ENCODE results near the gene TBC1D2B. TPM values are rescaled to one million over a fixed set of nuclear protein-coding genes. Genes with fewer than 3 reads are reported as not detected.
A peak's percentile ranks its signal among the peaks of the same experiment; 100 is the strongest.

TBC1D2B gene
- total RNA-seq, 1 donor from 2014 or later: 22.1 TPM

DNA sequence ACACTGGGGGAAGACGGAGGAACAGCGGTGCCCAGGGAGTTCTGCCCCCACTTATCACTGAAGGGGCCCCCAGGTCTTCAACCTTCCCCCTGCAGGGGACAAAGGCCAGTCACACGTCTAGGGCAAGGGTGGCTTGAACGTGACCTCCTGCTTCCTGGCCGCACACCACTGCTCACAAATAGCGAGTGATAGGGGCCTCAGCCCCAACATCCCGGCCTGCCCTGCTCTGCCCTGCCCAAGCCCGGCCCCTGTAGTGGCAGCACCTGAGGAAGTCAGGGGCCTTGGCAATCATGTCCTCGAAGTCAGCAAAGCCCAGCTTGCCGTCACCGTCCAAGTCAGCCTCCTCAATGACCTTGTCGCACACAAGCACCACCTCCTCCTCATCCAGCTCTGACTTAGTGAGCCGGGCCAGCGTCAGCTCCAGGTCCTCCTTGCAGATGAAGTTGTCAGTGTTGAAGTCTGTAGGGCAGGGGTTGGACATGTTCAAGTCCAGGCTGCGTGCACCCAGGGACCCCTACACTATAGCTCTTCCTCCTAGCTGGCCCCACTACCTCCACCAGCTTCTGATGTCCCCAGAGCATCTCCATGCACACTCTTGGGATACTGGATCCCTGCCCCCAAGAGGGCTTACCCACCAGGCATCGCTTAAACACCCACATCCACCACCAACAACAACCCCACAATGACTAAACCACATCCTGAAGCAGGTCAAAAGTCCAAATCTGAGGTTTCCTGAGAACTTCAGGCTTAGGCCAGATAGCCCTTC, 28.1 kb upstream of the TBC1D2B start:
- Mint-ChIP-seq H3K36me3 (no peaks in the 10 kb centered on the region), H3K9me3 (no peaks in the 10 kb centered on the region), H3K4me3 (no peak overlapping the region), H3K27me3 (no peaks in the 10 kb centered on the region), H3K4me1 (ENCODE audit: unreplicated experiment) (peaks cover 9% of the 10 kb centered on the region), H3K27ac (no peak overlapping the region)
- TF ChIP-seq, protein P1, sequence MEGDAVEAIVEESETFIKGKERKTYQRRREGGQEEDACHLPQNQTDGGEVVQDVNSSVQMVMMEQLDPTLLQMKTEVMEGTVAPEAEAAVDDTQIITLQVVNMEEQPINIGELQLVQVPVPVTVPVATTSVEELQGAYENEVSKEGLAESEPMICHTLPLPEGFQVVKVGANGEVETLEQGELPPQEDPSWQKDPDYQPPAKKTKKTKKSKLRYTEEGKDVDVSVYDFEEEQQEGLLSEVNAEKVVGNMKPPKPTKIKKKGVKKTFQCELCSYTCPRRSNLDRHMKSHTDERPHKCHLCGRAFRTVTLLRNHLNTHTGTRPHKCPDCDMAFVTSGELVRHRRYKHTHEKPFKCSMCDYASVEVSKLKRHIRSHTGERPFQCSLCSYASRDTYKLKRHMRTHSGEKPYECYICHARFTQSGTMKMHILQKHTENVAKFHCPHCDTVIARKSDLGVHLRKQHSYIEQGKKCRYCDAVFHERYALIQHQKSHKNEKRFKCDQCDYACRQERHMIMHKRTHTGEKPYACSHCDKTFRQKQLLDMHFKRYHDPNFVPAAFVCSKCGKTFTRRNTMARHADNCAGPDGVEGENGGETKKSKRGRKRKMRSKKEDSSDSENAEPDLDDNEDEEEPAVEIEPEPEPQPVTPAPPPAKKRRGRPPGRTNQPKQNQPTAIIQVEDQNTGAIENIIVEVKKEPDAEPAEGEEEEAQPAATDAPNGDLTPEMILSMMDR (conservative IDR thresholded peaks at IDR 0.05): no peak
- DNase-seq (ENCODE audit: extremely low spot score, unreplicated experiment): no peak

DNA sequence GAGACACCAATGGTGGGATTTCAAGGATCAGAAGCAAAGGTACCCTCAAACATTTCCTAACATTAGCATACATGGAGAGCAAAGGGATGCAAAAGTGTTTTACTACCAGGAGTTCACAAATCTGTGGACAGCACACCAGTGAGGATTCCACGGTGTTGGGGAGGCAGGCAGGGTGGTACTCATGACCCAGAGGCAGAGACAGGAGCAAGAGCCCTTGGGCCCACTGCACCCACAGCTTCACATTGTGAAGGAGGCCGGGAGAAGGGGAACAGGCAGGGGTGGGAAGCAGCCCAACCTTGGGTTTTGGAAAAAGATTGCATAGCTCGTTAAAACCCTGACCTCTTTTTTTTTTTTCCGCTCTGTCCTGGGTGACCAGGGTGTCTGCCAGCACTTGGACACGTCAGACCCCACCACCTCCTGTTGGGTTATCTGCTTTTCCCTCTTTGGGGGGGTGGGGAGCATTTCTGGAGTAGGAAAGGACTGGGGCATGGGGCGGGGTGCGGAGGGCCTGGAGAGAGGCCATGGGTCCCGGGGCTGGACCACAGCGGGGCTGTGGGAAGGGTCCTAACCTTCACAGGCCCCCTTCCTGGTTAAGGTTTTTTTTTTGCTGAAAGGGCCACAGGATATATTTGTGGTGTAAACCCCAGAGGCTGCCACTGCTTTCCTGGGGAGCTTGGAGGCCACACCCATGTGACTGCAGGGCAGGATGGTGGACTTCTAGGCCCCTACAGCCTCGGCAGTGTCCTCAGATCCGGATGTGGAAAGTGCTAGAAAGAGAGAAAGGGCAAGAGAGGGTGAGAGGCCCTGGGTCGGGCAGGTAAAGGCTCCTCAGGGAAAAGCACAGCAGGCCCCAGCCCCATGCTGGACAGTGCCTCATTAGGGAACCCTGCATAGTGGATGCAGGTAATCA, 27.3 kb upstream of the TBC1D2B start:
- Mint-ChIP-seq H3K4me1 (ENCODE audit: unreplicated experiment) (peaks cover 9% of the 10 kb centered on the region), H3K4me3 (no peak overlapping the region), H3K9me3 (no peaks in the 10 kb centered on the region), H3K27ac (peak overlapping the region; percentile 3), H3K27me3 (no peaks in the 10 kb centered on the region), H3K36me3 (no peaks in the 10 kb centered on the region)
- TF ChIP-seq, protein P1 (conservative IDR thresholded peaks at IDR 0.05): no peak
- DNase-seq (ENCODE audit: extremely low spot score, unreplicated experiment): no peak

DNA sequence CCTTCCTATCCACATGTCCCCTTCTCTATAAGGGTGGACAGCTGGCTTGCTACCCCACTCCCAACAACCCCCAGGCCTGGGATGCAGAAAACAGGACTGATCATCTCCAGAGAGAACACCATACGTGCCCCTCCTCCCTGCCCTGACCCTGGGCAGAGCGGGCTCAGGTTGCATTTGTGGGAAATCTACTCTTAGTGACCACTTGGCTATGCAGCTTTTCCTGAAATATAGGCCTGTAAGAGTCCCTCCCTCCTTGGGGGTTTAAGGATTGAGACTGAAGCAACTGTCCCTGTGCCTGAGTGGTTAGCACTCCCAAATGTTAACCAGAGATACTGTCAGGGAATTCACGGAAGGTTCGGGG, 26.6 kb upstream of the TBC1D2B start:
- no peak for DNase-seq (ENCODE audit: extremely low spot score, unreplicated experiment)
- Mint-ChIP-seq H3K27ac (peak overlapping the region; percentile 3), H3K36me3 (no peaks in the 10 kb centered on the region), H3K4me3 (no peak overlapping the region), H3K9me3 (no peaks in the 10 kb centered on the region), H3K4me1 (ENCODE audit: unreplicated experiment) (peaks cover 9% of the 10 kb centered on the region), H3K27me3 (no peaks in the 10 kb centered on the region)
- TF ChIP-seq, protein P1 (conservative IDR thresholded peaks at IDR 0.05): no peak

DNA sequence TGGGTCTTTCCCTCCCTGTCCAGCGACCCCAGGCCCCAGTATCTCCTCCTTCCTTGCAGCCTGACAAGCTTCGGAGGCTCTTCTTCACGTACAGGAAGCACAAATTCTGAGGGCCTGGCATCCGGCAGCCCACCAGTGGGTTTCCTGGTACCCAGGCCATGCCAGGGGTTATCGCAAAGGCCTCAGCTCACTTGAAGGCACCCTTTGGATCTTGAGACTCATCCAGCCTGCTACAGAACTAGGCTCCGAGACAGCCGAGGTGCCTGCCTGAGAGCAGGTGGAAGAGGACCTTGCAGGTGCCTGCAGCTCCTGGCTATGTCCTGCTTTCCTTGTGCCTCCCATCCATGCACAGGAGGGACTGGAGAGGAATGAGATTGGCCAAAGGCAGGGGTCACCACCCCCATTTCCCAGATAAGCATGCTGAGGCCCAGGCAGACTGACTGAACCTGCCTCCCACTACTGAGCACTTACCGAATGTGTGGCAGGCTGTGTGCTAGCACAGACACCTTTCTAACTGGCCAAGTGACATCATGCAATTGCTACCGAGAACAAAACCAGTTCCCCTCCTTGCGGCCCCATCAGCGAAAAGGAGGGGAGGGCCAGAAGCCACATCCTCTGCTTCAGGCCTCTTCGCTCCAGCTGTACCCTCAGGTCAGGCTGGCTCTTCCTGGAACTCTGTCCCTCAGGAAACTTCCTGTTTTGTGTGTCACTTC, 26.1 kb upstream of the TBC1D2B start:
- no peaks in the 10 kb centered on the region for H3K27me3 Mint-ChIP-seq

DNA sequence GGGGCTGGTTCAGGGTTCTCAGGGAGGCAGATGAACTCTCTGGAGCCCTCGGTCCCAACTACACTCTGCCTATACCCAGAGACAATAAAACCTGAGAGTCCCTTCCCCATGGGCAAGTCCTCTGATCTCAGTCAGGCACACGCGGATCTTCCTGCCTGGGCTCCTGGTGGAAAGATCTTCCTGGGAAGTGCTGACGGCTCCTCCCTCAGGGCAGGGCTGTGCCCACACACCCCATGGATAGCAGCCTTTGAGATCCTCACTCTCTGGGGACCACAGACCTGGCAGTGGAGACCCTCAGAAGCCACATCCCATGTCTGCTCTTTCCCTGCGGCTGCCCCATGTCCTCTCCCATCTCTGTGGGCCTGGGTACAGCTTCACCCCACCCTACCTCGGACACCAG, 25.2 kb upstream of the TBC1D2B start:
- no peaks in the 10 kb centered on the region for H3K36me3 Mint-ChIP-seq
- TF ChIP-seq, protein P1 (conservative IDR thresholded peaks at IDR 0.05): no peak
- no peak for DNase-seq (ENCODE audit: extremely low spot score, unreplicated experiment)
- H3K4me1 Mint-ChIP-seq (ENCODE audit: unreplicated experiment): peaks cover 9% of the 10 kb centered on the region
- no peak overlapping the region for H3K4me3 Mint-ChIP-seq
- H3K27me3 Mint-ChIP-seq: no peaks in the 10 kb centered on the region
- H3K27ac Mint-ChIP-seq: no peak overlapping the region
- no peaks in the 10 kb centered on the region for H3K9me3 Mint-ChIP-seq

More for the DNA sequence above, 26.1 kb upstream of the TBC1D2B start:
- H3K4me1 Mint-ChIP-seq (ENCODE audit: unreplicated experiment): peaks cover 9% of the 10 kb centered on the region
- no peak overlapping the region for H3K4me3 Mint-ChIP-seq
- DNase-seq (ENCODE audit: extremely low spot score, unreplicated experiment): no peak
- no peaks in the 10 kb centered on the region for H3K9me3 Mint-ChIP-seq
- H3K27ac Mint-ChIP-seq: peak overlapping the region; percentile 3
- no peaks in the 10 kb centered on the region for H3K36me3 Mint-ChIP-seq
- TF ChIP-seq, protein P1 (conservative IDR thresholded peaks at IDR 0.05): no peak
